B cell (primary cell): ENCODE measurements around the gene ALDH4A1. TPM values are rescaled to one million over a fixed set of nuclear protein-coding genes. Genes with fewer than 3 reads are reported as not detected.
A peak's percentile ranks its signal among the peaks of the same experiment; 100 is the strongest.

Source experiments
- ATAC-seq: fragments of 200-7000 bp; cut with Tn5 transposase; one replicate; pipeline ENCODE4 v1.10.0; 2021; ENCODE audit warnings: low read depth, mild to moderate bottlenecking, moderate number of reproducible peaks, moderate library complexity
- CTCF ChIA-PET: fragments of 350-600 bp; sonication (Branson Sonifier 250); formaldehyde crosslinking; loops from one replicate; lab custom pipeline; 2021; ENCODE audit warnings: antibody characterized with exemption, inconsistent platforms; lab: Charles Lee
- POLR2A ChIA-PET: fragments of 350-600 bp; sonication (Branson Sonifier 250); formaldehyde crosslinking; loops from one replicate; lab custom pipeline; 2021; ENCODE audit warnings: antibody characterized with exemption; lab: Charles Lee
- DNase-seq: peaks from one replicate; pipeline ENCODE4 v3.0.0; 2013
- H2AFZ ChIP-seq: 2 replicates; pipeline ENCODE4 v1.6.1; 2012; ENCODE audit warnings: mild to moderate bottlenecking, low read depth, low read length; ENCODE audit not compliant: insufficient read depth, poor library complexity, severe bottlenecking
- H3K27ac ChIP-seq, 2 donors: 1 replicate in 1 of 2; 2 replicates in 1 of 2; pipeline ENCODE4 v1.5.1; 2012 to 2013; ENCODE audit warnings: low read length in 2 of 2, mild to moderate bottlenecking in 2 of 2, moderate library complexity in 1 of 2
- H3K27me3 ChIP-seq, 4 experiments: fragments of 200-600 bp in 1 of 4; sonication (generic) in 1 of 4; replicated peaks in 1 of 4; 1 replicate in 2 of 4; 2 replicates in 2 of 4; pipeline versions ENCODE4 v1.6.1 to v1.7.0; 2013 to 2016; ENCODE audit warnings: low read length in 3 of 4, mild to moderate bottlenecking in 2 of 4, mixed read lengths in 1 of 4, moderate library complexity in 1 of 4; ENCODE audit not compliant: insufficient read depth in 4 of 4, control insufficient read depth in 3 of 4; ENCODE audit errors: control extremely low read depth in 1 of 4
- H3K36me3 ChIP-seq, 2 experiments: replicated peaks in 1 of 2; 1 replicate in 1 of 2; 2 replicates in 1 of 2; pipeline versions ENCODE4 v1.6.1 to v1.7.1; 2013; ENCODE audit warnings: low read length in 1 of 2; ENCODE audit not compliant: insufficient read depth in 2 of 2, control insufficient read depth in 1 of 2; ENCODE audit errors: control extremely low read depth in 1 of 2, extremely low read depth in 1 of 2
- H3K4me1 ChIP-seq, 2 donors: fragments of 200-600 bp in 1 of 2; sonication (generic) in 1 of 2; 1 replicate in 1 of 2; 2 replicates in 1 of 2; pipeline versions ENCODE4 v1.5.1 to v1.6.1; 2013 to 2017; ENCODE audit warnings: low read length in 2 of 2; ENCODE audit not compliant: control insufficient read depth in 2 of 2, insufficient read depth in 2 of 2
- H3K4me2 ChIP-seq: replicated peaks from 2 replicates; pipeline ENCODE3; 2012; ENCODE audit warnings: mild to moderate bottlenecking, low read depth, low read length; ENCODE audit not compliant: poor library complexity, severe bottlenecking
- H3K4me3 ChIP-seq, 5 experiments: fragments of 200-600 bp in 1 of 5; sonication (generic) in 1 of 5; 1 replicate in 3 of 5; 2 replicates in 2 of 5; pipeline versions ENCODE4 v1.5.1 to v1.7.0; 2011 to 2016; ENCODE audit warnings: low read length in 4 of 5, mild to moderate bottlenecking in 4 of 5, low read depth in 2 of 5, control low read depth in 1 of 5, moderate library complexity in 1 of 5; ENCODE audit not compliant: insufficient read depth in 1 of 5; ENCODE audit errors: control extremely low read depth in 1 of 5, extremely low read depth in 1 of 5
- H3K79me2 ChIP-seq: fragments of 200-600 bp; sonication (generic); one replicate; pipeline ENCODE4 v1.6.0; 2016; ENCODE audit warnings: low read length; ENCODE audit not compliant: control insufficient read depth, insufficient read depth
- H3K9ac ChIP-seq: fragments of 200-600 bp; sonication (generic); 2 replicates; pipeline ENCODE4 v1.6.1; 2017; ENCODE audit warnings: mild to moderate bottlenecking, low read length, moderate library complexity
- H3K9me3 ChIP-seq, 3 donors: one replicate each; pipeline versions ENCODE4 v1.6.1 to v1.7.1; 2013; ENCODE audit warnings: low read length in 2 of 3; ENCODE audit not compliant: control insufficient read depth in 2 of 3, insufficient read depth in 1 of 3; ENCODE audit errors: control extremely low read depth in 1 of 3
- H4K20me1 ChIP-seq: 2 replicates; pipeline ENCODE4 v1.6.0; 2012; ENCODE audit warnings: mild to moderate bottlenecking, low read length; ENCODE audit not compliant: insufficient read depth, control insufficient read depth, poor library complexity, severe bottlenecking
- H3K27ac Mint-ChIP-seq: one replicate; pipeline ENCODE4 v1.8.0; 2021; ENCODE audit warnings: mixed read lengths
- H3K27me3 Mint-ChIP-seq: one replicate; pipeline ENCODE4 v1.8.0; 2021; ENCODE audit warnings: mixed read lengths
- H3K4me1 Mint-ChIP-seq: one replicate; pipeline ENCODE4 v1.8.0; 2021; ENCODE audit warnings: mixed read lengths
- H3K4me3 Mint-ChIP-seq: one replicate; pipeline ENCODE4 v1.8.0; 2021; ENCODE audit warnings: mixed read lengths
- H3K9me3 Mint-ChIP-seq: one replicate; pipeline ENCODE4 v1.8.0; 2022; ENCODE audit warnings: mixed read lengths; ENCODE audit not compliant: insufficient read depth
- CTCF ChIP-seq: fragments of 200-600 bp; IDR thresholded peaks from one replicate; pipeline ENCODE4 v1.8.0; 2022; ENCODE audit warnings: antibody characterized with exemption, mild to moderate bottlenecking
- EZH2 ChIP-seq: IDR thresholded peaks from 2 replicates; pipeline ENCODE4 v1.6.1; 2012; ENCODE audit warnings: borderline replicate concordance, low read depth, mild to moderate bottlenecking, moderate library complexity, low read length; ENCODE audit not compliant: insufficient read depth, poor library complexity, severe bottlenecking
- WGBS: methylation state at CpG from one replicate; pipeline ENCODE4 v1.1.5; 2013; ENCODE audit warnings: missing lambda C conversion rate; ENCODE audit not compliant: insufficient coverage; 5-methylcytosine and 5-hydroxymethylcytosine counted together
- intact Hi-C: fragments of 100-400 bp; cut with micrococcal nuclease; formaldehyde crosslinking; loops from one replicate; pipeline ENCODE4 v1.10.0; 2022
- polyA plus RNA-seq: library from polyadenylated mRNA; depleted of rRNA; stranded (reverse); fragments of >200 nt; gene quantifications from 2 replicates; pipeline ENCODE4 v1.2.3, GENCODE V29; 2012
- total RNA-seq, 2 donors: library from RNA; stranded (reverse); fragments of 120-200 nt in 1 of 2; gene quantifications; 1 replicate in 1 of 2; 2 replicates in 1 of 2; pipeline versions ENCODE4 v1.2.3 to v1.2.4, GENCODE V29; 2013 to 2022

The ALDH4A1 gene
- total and polyA plus RNA-seq, 2 donors (not counting 1 experiment from before 2014, with no cell fraction given), result 2.7 to 3.4 TPM

- Histone ChIP-seq H3K9ac (no peak overlapping the region), H3K9me3 (no peaks in the 10 kb centered on the region), H3K79me2 (no peaks in the 10 kb centered on the region), H3K27ac (no peak overlapping the region), H2AFZ (no peak overlapping the region), H4K20me1 (peaks cover 31% of the 10 kb centered on the region), H3K27me3 (no peaks in the 10 kb centered on the region), H3K4me2 (no peak overlapping the region), H3K36me3 (peaks cover 0 to 34% of the 10 kb centered on the region in 2 experiments), H3K4me3 (no peak overlapping the region), H3K4me1 (peaks cover 0 to 7% of the 10 kb centered on the region in 2 donors)
- H3K4me3 Mint-ChIP-seq, result no peak overlapping the region
- ChIA-PET CTCF (interaction anchor here (1.2 to 6.7 kb wide), 11 partner anchors 8 to 182 kb away, joined by 3 to 133 read pairs (median 25); partner anchors contain the start of genes ALDH4A1 and IFFO2), POLR2A (interaction anchor here (0.7 kb wide), 1 partner anchor 27 kb away, joined by 4 read pairs; no protein-coding TSS in a partner anchor)
- TF ChIP-seq EZH2 (no peak), CTCF (no peak)
- no peaks in the 10 kb centered on the region for H3K9me3 Mint-ChIP-seq
- intact Hi-C loops, result no loop called here
- peak overlapping the region; percentile 26 for H3K27ac Mint-ChIP-seq
- H3K4me1 Mint-ChIP-seq, result peaks cover 4% of the 10 kb centered on the region
- 96% methylated on average over 5 of the region's 7 CpGs for WGBS
- no peaks in the 10 kb centered on the region for H3K27me3 Mint-ChIP-seq
- ATAC-seq, result no peak
- DNase-seq, result no peak
Observed at GRCh38 chr1:18915341-18915740, 13.0 kb upstream of the ALDH4A1 start.

DNA sequence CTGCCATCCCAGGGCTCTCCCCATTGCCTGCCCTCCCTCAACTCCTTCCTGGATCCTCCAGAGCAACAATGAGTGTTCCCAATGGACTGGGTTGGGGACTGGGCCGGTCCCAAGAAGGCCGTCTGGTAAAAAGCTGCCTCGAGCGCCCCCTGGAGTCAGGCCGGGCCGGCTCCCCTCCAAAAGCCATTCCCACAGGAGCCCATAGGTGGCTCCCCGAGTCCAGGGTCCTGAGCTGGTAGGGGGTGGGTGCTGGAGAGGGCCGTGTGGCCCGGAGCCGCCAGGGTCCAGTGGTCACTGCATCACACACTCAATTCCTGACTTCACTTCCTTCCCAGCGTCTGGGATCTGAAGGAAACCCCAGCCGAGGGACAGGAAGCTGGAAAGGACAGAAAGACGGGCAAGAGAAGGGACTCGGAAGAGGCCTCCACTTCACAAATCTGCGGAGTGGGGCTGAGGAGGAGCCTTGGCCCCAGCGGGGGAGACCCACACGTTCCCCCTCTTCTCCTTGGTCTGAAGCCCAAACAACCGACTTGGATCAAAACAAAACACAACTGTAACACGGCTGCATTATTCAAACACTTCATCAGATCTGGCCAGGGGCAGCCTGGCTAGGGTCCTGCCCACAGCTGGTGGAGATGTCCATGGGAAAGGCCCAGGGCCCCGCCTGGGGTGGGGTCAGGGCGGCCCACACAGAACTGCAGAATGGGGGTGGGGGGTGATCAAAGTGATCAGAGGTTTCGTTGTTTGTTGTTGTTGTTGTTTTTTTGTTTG lies 10.9 kb upstream of the ALDH4A1 start:
- Histone ChIP-seq H3K4me1 (peaks cover 7 to 16% of the 10 kb centered on the region in 2 donors), H3K36me3 (peaks cover 0 to 44% of the 10 kb centered on the region in 2 experiments), H2AFZ (no peak overlapping the region), H3K9ac (no peak overlapping the region), H4K20me1 (peaks cover 14% of the 10 kb centered on the region), H3K4me2 (no peak overlapping the region), H3K79me2 (no peaks in the 10 kb centered on the region), H3K27me3 (no peaks in the 10 kb centered on the region), H3K9me3 (peaks cover 0 to 7% (median 0%) of the 10 kb centered on the region in 3 donors), H3K4me3 (no peak overlapping the region), H3K27ac (no peak overlapping the region)
- Mint-ChIP-seq H3K9me3 (no peaks in the 10 kb centered on the region), H3K4me1 (peaks cover 13% of the 10 kb centered on the region), H3K4me3 (no peak overlapping the region), H3K27ac (peak overlapping the region; percentile 56), H3K27me3 (no peaks in the 10 kb centered on the region)
- TF ChIP-seq EZH2, result no peak
- TF ChIP-seq CTCF, result peak; percentile 89
- 50% methylated on average over 12 of the region's 22 CpGs for WGBS
- ATAC-seq (peak; percentile 88), DNase-seq (peak; percentile 78)
- POLR2A ChIA-PET, result interaction anchor here (0.9 to 1.9 kb wide), 3 partner anchors 13 to 54 kb away, joined by 5 to 19 read pairs (median 8); no protein-coding TSS in a partner anchor
- intact Hi-C loops, result loop anchor here (1.0 kb wide), 2 partner anchors 29 to 59 kb away; no protein-coding TSS in a partner anchor
- CTCF ChIA-PET, result interaction anchor here (0.6 to 6.7 kb wide), 26 partner anchors 9 to 200 kb away, joined by 3 to 133 read pairs (median 6); partner anchors contain the start of genes ALDH4A1 and IFFO2
